Pulmonary artery endothelial cell (primary cell): ENCODE measurements around the gene NFAT5. TPM values are rescaled to one million over a fixed set of nuclear protein-coding genes. Genes with fewer than 3 reads are reported as not detected.
"Not testable (repeated sequence)": the region's sequence is repeated elsewhere in the genome, so short reads cannot be mapped to it uniquely, and the experiment has no call there.

Experiments used
- DNase-seq: peaks from one replicate; pipeline ENCODE4 v3.0.0-alpha.2; 2011; ENCODE audit warnings: low read depth, low spot score
- total RNA-seq: library from RNA; depleted of rRNA; stranded (reverse); fragments of >200 nt; gene quantifications from 2 replicates; pipeline ENCODE4 v1.2.3, GENCODE V29; 2014

NFAT5 gene
- total RNA-seq, 1 donor from 2014 or later = 13.2 TPM

GRCh38 chr16:69595127-69596036, 29.6 kb downstream of the NFAT5 start:
- no peak for DNase-seq

DNA sequence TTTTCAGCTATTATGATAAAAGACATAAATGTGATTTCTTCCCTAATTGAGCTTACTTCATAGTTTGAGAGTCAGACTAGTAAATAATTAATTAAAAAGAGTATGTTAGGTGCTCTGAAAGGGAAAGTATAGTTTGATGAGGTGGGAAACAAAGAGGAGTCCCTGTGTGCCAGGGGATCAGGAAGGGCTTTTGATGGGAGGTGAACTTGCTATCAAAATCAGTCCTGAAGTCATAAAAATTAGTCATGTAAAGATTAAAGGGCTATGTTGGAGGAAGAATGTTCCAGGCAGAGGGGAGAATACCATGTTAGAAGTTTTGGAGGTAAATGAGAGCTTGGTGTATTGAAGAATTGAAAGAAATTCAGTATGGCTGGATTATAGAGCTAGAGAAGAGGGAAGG, 31.0 kb downstream of the NFAT5 start:
- no peak for DNase-seq

GRCh38 chr16:69598045-69598444, 32.3 kb downstream of the NFAT5 start:
- DNase-seq = no peak

GRCh38 chr16:69599731-69600130, 34.0 kb downstream of the NFAT5 start:
- DNase-seq = no peak

- no peak for DNase-seq
Measured at GRCh38 chr16:69600202-69600601, 34.4 kb downstream of the NFAT5 start.

DNA sequence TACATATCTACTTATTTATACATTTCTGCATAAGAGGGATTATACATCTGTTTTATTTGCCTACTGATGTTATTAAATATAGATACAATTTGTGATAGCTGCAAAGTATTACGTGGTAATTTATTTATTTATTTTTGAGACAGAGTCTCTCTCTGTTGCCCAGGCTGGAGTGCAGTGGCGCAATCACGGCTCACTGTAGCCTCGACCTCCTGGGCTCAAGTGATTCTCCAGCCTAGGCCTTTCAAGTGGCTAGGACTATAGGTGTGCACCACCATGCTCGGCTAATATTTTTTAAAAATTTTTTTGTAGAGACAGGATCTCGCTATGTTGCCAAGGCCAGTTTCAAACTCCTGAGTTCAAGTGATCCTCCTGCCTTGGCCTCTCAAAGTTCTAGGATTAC, 35.5 kb downstream of the NFAT5 start:
- no peak for DNase-seq

GRCh38 chr16:69606985-69607384, 41.2 kb downstream of the NFAT5 start:
- no peak for DNase-seq

- DNase-seq = no peak
Measured at GRCh38 chr16:69607674-69608073, 41.9 kb downstream of the NFAT5 start.

DNA sequence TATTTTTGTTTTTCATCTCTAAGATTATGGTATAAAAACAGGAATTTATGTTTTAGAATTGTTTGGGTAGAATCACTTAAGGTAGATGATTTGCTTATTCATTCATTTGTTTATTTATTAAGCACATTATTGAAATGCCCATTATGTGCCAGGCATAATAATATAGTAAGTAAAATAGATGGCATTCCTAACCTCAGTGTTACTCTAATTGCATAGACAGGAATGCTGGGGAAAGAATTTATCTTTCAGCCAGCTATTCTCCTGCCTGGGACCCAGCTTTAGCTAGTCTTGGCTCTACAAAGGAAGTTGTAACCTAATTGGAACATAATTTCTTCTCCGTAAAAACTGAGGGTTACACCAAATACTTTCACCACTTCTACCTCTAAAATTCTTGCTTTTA, 44.6 kb downstream of the NFAT5 start:
- no peak for DNase-seq

- no peak for DNase-seq
Measured at GRCh38 chr16:69611103-69611640, 45.4 kb downstream of the NFAT5 start.

GRCh38 chr16:69613378-69614154, 47.8 kb downstream of the NFAT5 start:
- DNase-seq = no peak

GRCh38 chr16:69615528-69615927, 49.8 kb downstream of the NFAT5 start:
- no peak for DNase-seq

GRCh38 chr16:69616082-69616481, 50.3 kb downstream of the NFAT5 start:
- DNase-seq = no peak

DNA sequence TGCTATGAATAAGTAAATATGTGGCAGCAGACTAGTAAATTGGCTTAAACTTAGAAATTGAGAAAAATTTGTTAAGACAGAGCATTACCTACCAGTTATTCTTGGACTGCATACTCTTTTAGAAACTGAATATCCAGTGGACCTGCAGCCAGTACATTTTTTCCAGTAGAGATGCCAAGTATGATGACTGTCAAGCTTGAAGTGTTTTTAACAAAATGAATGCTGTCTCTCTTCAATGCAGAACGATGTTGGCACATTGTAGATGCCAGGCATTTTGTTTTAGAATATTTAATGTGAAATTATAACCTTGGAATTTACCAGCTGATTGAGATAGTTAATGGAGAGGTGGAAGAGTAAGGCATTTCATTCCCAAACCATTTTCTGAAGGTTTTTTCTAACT, 52.5 kb downstream of the NFAT5 start:
- DNase-seq = no peak

- no peak for DNase-seq
Measured at GRCh38 chr16:69618721-69619120, 53.0 kb downstream of the NFAT5 start.

- DNase-seq = peak; percentile 74
Measured at GRCh38 chr16:69619514-69619913, 53.7 kb downstream of the NFAT5 start.

DNA sequence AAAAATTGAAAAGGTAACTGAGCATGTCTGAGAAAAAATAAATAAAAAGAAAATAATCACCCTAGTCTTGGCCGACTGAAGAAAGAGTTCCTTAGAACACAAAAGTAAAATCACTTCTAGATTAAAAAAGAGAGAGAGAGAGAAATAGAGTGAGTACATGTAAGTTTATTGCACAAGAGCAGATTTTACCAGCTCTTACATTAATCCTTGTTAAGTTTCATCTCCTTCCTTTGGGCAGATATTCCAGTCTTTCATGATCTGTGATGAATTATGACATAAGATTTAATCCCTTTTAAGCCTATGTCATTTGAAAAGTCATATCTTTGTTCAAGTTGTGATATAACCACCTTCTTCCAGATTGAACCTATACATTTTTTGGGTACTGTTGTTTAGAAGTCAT, 54.8 kb downstream of the NFAT5 start:
- DNase-seq = no peak

- DNase-seq = no peak
Measured at GRCh38 chr16:69621225-69621624, 55.5 kb downstream of the NFAT5 start.

DNA sequence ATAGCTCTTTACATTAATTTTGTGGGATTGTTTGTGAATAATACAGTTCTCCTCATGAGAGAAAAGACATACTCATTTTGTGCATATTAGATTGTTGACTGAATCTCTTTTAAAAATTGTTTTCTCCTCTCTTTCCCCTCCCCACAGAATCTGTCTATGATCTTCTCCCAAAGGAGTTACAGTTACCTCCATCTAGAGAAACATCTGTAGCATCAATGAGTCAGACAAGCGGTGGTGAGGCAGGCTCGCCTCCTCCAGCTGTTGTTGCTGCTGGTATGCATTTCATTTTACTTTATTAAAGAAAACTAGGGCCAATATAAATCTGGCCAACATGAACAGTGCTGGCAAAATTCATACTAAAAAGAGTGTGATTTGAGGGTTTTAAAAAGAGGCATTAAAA, 60.5 kb downstream of the NFAT5 start:
- DNase-seq = no peak

- no peak for DNase-seq
Measured at GRCh38 chr16:69632828-69633227, 67.1 kb downstream of the NFAT5 start.

- no peak for DNase-seq
Measured at GRCh38 chr16:69633375-69633774, 67.6 kb downstream of the NFAT5 start.

- not testable (repeated sequence) for DNase-seq
Measured at GRCh38 chr16:69636563-69637146, 70.9 kb downstream of the NFAT5 start.
